Left cardiac atrium (tissue), 4 donors: Measurements from ENCODE around the gene RAB3B. TPM values are rescaled to one million over a fixed set of nuclear protein-coding genes. Genes with fewer than 3 reads are reported as not detected.

Source experiments
- ATAC-seq, 2 donors: fragments of 200-7000 bp; cut with Tn5 transposase; one replicate each; pipeline ENCODE4 v1.9.1; 2020; ENCODE audit warnings: mild to moderate bottlenecking in 2 of 2, moderate library complexity in 2 of 2
- DNase-seq: peaks from one replicate; pipeline ENCODE4 v3.0.0-alpha.2; 2020
- intact Hi-C, 2 donors: fragments of 100-400 bp; cut with DNase I; formaldehyde crosslinking; loops; one replicate each; pipeline versions ENCODE4 v1.14.1 to v1.15.1; 2022 to 2023
- total RNA-seq, 2 donors: library from RNA; stranded (reverse); fragmentation: NEBNext Ultra II Directional; extraction: Animal tissue kit (Norgen Biotek cat#: 25700); gene quantifications; one replicate each; pipeline ENCODE4 v1.2.1, GENCODE V29; 2021
- donor health status: DM: no; HTN: yes; CAD: no.
- donor health status: DM: no; HTN: yes; CAD: no; lungs with severe emphysema.
- donor health status: DM: yes; HTN: yes; CAD: no.
- donor health status: Dilated cardiomyopathy.

The RAB3B gene
- total RNA-seq, 2 donors from 2014 or later = not detected

DNA sequence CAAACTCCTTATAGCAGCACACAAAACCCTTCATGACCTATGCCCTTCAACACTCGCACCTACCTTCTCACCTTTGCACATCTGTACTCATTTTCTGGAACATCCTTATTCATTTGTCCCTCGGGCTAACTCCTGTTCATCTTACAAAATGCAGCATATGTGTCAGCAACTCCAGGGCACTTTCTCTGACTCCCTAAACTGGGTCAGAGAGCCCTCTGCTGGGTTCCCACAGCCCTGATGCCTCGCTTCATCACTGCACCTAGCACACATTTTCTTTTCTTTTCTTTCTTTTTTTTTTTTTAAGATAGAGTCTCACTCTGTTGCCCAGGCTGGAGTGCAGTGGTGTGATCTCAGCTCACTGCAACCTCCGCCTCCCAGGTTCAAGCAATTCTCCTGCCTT is 54.0 kb downstream of the RAB3B start:
- intact Hi-C loops = no loop called here
- ATAC-seq = no peak

DNA sequence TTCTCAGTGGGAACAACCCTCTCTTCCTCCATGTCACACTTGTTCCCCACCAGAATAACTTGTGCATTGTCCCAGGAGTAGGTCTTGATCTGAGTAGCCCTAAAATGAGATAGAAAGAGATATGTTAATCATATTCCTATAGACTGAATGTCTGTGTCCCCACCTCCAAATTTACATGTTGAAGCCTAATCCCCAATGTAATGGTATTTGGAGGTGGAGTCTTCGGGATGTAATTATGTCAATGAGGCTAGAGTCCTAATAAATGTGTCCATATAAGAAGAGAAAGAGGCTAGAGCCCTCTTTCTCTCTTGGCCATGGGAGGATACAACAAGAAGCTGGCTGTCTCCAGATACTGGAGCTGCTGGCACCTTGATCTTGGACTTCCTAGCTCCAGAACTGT is 57.2 kb downstream of the RAB3B start:
- DNase-seq (no peak), ATAC-seq (no peak)
- intact Hi-C loops = no loop called here

More for the DNA sequence above, 54.0 kb downstream of the RAB3B start:
- DNase-seq = no peak

DNA sequence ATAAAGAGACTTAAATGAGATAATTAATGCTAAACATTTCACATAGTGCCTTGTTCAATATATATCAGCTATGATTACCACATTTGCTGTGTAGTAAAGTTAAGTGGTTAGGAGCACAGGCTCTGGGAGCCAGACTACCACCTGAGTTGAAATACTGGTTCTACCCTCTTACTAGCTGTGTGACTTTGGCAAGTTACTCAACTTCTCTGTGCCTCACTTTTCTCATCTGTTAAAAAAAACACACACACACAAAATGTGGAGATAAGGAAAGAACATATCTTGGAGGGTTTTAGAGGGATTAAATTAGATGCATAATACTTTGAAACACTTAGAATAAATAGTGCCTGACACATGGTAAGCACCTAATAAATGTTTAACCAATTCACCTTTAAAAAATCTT is 60.2 kb downstream of the RAB3B start:
- intact Hi-C loops = no loop called here
- ATAC-seq = no peak
- no peak for DNase-seq

DNA sequence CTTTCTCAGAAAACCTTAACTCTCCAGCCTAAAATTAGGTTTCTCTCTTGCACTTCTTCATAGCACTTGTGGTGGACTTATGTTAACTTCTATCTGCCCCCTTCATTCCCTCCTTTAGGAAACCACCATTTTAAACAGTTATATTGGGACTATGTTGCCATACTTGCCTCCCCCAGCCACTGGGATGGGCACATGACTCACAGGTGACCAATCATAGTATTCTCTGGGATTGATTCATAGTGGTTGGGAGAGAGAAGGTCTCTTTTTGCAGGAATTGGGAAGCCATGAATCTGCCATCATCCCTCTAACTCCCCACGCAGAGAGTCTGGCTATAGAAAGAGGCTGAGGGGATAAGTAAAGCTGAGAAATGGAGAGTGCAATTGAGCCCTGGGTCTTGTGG is 61.6 kb downstream of the RAB3B start:
- intact Hi-C loops = no loop called here
- DNase-seq = no peak
- no peak for ATAC-seq

DNA sequence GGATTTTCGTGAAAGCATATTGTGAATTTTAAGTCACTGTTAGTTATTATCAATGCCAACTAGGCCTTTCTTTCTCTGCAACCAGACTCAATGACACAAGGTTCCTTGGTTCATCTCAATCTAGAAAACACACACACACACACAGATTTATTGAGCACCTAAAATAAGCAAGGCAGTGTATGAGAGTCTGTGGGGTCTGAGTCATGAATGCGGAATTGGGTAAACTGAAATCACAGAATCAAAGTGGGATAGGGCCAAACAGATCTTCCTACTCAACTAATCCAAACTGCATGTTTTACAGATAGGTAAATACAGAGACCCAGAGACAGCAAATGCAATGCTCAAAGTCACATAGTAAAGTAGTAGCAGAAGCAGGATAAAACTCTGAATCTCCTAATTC is 63.5 kb downstream of the RAB3B start:
- ATAC-seq = no peak
- no peak for DNase-seq
- intact Hi-C loops = no loop called here

DNA sequence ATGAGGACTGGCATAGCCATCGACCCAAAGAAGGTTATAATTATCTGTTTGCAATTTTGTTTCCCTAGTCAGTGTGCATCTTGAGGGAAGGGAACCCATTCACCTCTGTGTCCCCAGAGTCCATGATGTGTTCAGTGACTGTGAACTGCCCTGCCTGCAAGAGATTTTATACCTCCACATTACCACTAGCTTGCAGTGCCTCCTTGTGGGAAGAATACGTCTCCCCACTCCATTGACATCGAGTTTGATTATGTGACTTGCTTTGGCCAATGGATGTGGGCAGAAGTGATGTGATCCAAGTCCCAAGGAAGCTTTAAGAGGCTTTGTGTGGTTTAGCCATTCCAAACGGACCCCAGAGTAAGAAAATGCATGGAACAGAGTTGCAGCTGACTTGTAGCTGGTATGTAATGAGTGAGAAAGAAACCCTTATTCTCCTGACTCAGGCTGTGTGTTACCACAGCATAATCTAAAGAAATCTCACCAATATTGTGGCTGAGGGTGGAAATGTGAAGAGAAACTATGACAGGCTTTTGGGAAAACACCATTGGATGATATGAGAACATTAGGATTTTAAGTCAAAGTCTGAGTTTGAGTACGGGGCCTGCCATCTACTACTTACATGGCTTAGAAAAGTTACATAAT is 64.2 kb downstream of the RAB3B start:
- intact Hi-C loops = no loop called here
- no peak for ATAC-seq
- DNase-seq = no peak

DNA sequence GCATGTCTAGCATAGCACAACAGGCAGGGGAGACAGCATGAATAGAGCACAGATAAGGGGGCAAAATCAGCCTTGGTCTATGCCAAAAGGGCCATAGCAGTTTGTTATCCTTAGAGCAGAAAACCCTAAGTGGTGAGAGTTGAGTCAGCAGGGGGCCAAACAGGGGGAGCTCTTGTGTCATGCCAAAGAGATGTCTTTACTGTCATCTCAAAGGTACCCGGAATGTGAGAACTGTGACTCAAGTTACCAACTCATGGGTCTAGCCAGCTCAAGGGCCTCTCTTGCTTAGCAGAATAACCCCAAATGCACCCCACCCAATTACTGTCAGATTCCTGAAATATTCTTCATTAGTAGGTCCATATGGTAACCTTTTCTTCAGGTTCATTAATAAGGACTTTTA is 66.0 kb downstream of the RAB3B start:
- ATAC-seq = no peak
- DNase-seq = no peak
- intact Hi-C loops = no loop called here

DNA sequence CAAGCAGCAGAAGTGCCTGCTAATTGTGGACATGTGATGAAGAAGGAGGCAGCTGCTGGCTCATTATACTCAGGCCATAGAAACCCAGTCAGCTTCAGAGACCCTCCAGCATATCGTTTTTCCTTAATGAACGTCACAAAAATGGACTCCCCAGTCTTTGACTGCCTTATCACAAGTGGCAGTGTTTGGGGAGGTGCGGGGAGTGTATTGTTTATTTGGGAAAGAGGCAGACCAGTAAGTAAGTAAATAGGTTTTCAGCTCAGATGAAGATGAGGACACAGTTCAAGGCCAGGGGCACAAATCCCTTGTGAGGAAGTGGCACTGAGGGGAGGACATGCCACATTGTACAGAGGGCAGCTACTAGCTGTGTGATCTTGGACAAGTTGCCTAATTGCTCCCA is 68.5 kb downstream of the RAB3B start:
- ATAC-seq (no peak), DNase-seq (no peak)
- intact Hi-C loops = no loop called here

DNA sequence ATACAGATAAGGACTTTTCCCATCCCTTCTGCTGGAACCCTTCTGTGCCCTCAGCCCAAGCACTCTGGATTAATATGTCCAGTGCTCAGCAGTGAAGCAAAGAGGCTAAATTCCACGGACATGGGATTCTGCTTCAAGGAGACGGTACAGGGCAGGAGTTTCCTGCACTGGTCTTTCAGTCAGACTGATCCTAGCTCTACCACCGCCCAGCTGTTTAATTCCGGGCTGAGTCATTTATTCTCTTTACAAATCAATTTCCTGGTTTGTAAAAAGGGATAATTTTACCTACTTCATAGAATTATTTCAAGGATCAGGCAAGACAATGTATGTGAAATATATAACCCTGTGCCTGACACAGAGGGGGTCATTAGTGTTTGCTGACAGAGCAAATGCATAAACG is 70.4 kb downstream of the RAB3B start:
- ATAC-seq = no peak
- DNase-seq = no peak
- intact Hi-C loops = no loop called here

DNA sequence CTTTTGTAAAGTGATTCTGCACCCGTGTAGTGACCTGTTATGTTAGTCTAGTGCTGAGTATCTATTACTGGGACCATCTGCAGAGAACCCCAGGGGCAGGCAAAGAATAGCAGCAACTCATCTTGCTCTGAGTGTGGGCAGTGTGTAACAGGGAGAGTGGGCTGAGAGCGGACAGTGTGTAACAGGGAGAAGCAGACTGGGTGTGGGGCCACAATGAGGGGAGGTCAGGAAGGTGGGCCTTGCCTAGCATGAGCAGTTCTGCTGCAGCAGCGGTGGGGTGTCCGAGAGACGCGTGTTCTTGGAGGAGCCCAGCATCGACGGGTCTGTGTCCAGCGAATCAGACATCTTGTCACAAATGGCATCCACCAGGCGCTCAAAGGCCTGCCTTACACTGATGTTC is 70.8 kb downstream of the RAB3B start:
- DNase-seq (no peak), ATAC-seq (no peak)
- intact Hi-C loops = no loop called here

DNA sequence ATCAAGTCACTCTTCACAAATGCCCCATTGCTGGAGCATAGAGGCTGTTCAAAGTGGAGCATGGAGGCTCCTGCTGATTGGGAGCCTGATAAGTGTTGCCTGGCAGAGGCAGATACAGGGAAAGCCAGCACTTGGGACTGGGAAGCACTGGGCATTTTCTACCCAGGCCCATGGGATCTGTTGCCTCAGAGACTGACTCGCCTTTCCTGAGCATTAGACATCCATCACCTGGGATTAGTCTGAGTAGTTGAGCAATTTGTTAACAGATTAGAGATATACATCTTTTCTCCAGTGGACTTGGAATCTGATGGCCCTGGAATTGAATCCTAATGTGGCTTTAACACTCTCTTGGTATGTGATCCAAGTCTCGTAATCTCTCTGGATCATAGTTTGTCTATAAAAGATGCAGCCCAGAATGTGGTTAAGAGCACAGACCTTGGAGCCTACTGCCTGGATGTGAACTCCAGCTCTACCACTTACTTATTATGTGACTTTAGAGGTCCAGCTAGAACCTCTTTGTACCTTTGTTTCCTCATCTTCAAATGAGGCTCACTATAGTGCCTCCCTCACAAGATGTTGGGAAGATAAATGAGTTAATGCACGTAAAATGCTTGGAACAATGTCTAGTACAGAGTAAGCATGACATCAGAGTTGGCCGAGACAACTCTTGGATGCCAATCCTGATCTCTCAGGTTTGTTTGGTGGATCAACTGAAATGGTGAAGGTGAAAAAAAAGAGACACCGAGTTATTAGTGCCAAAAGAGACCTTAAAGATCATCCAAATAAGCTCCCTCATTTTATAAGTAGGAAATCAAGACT is 73.7 kb downstream of the RAB3B start:
- ATAC-seq = no peak
- DNase-seq = no peak
- intact Hi-C loops = no loop called here

DNA sequence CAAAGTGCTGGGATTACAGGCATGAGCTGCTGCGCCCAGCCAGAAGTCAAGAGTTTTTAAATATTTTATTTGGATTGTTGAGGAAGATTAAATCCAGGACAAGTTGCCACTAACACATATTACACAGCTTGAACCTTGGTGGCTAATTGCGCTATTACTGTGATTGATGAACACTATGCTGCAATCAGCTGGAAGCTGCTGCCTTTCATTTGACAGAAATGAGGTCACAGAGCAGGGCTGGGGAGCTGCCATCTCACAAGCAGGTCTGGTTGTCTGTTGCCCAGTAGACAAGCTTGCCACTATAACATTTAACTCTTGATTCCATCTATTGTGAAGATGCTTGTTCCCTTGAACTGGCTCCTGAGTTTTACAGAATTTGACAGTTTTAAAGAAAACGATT is 74.5 kb downstream of the RAB3B start:
- no peak for DNase-seq
- intact Hi-C loops = no loop called here
- no peak for ATAC-seq

DNA sequence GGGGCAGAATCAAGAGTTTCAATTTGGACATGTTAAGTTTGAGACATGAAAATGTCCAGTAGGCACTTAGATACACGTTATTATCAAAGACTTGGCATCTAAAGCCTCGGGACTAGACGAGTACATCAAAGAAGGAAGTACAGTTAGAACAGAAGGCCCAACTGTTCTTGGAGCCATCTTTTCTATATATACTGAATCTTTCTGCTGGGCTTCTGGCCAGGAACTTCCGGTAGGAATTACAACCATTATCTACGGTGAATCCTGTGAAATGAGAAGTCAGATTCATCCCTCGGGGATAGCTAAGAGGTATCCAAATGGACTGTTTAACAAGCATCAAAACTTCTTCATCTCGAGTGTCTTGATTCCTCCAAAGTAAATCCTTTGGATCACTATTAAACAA is 77.6 kb downstream of the RAB3B start:
- ATAC-seq (no peak), DNase-seq (no peak)
- intact Hi-C loops = no loop called here

DNA sequence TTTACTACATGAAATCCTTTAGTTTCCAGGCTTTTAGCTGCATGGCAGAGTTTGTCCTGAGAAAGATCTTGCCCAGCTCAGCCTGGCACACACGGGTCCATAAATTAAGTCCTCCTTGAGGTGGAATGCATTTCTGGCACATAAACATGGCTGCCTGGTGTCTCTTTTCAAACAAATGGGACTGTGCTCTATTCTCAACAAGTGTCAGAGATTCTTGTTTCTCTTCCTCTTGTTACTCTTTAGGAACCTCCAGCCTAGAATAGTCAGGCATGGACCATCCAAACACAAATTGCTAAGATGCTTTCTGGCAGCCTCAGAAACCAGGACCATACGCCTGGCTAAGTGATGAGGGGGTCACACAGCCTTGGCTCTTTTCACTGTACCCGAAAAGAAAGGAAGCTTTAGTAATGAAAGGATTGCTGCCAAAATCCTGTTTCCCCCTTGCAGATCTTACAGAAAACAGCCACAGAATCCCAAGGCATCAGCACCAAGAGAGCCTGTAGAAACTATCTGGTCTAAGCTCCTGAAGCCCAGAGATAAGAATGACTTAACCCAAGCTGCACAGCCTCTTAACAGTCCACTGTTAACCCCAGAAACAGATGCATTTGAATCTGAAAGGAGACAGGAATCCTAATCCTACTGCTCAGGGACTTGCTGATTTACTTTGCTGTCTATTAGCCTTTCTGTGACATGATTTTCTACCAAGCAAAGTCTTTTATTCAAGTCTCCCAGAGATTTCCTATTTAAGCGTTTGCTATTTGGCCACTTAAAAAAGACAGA is 80.1 kb downstream of the RAB3B start:
- ATAC-seq (no peak), DNase-seq (no peak)
- intact Hi-C loops = no loop called here

DNA sequence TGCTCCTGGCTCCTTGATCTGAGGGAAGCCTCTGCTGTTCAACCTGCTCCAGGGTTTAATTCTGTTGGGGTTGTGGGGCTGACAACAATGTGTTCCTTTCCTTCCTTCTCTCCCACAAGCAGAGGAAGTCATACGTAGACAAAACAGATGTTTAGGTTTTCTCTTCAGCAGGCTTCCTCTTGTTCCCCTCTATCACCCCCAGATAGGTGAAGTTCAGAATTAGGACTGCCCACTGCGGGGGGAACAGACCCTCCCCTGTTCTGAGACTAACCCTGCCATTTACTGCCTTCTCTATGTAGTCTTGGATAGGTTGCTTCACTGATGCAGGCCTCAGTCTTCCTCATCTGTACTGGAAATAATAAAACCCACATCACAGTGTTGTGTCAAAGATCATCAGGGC is 82.0 kb downstream of the RAB3B start:
- intact Hi-C loops = no loop called here
- no peak for ATAC-seq

DNA sequence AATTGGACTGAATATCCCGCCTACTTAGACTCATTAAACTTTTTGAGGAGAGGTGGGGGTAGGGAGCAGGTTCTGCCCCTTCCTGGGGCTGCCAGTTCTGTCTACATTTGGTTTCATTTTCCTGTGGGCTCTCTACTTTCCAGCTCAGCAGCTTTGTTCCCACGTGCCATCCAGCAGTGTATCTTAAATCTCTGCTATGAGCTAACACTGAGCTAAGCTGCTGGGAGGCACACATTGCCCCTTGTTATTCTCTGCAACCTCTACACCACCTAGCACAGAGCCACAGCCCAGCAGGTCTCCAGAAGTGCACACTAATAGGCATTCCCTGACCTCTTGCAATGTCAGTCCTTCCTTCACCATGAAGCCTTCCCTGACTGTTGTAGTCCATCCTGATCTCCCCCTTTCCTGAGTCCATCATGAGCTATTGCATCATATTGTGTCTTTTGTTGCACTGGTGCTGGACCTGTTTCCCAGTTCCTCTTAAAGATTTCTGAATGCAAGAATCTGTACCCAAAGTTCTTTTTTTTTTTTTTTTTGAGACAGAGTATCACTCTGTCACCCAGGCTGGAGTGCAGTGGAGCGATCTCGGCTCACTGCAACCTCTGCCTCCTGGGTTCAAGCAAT is 83.3 kb downstream of the RAB3B start:
- ATAC-seq = no peak
- intact Hi-C loops = no loop called here
- DNase-seq = no peak

More for the DNA sequence above, 82.0 kb downstream of the RAB3B start:
- no peak for DNase-seq

DNA sequence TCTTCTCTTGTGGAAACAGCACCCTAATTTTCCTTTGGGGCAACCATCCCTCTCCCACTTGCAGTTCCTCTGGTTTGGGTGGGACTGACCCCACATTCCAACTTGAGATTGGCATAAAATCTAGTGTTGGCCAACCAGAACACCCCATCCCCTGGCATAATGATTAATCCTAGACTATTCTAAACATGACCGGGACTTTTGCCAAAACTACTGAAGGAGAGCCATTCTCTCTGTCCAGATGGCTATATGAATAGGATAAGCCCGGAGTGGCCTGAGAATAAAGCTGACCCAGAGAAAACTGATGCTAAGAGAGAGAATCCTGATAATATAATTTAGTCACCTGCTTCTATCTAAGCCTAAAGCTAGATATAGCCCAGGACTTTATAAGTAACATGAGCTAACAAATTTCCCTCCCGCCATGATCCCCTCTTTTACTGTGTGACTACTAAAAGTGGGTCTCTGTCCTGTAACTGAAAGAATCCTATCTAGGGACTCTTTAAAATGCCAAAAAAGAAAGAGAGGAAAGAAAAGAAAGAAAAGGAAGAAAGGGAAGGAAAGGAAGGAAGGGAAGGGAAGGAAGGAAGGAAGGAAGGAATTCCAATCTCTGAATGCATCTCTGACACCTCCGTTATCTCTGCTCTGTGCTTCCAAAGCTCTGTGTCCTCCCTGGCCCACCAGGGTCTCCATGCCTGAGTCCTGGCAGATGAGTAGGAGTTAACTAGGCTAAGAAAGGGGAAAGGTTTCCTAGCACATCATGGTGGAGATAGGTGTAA is 84.0 kb downstream of the RAB3B start:
- no peak for ATAC-seq
- no peak for DNase-seq
- intact Hi-C loops = no loop called here

DNA sequence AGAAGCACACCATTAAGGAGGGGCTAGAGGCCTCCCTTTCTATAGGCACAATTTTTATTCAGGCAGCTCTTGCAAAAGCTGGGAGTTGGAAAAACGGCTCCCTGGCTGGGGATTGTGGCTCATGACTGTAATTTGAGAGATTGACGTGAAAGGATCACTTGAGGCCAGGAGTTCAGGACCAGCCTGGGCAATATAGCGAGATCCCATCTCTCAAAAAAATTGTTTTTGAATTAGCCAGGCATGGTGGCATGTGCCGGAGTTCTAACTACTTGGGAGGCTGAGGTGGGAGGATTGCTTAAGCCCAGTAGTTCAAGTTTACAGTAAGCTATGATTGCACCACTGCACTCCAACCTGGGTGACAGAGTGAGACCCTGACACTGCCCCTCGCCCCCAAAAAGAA is 88.0 kb downstream of the RAB3B start:
- DNase-seq (no peak), ATAC-seq (no peak)
- intact Hi-C loops = no loop called here

DNA sequence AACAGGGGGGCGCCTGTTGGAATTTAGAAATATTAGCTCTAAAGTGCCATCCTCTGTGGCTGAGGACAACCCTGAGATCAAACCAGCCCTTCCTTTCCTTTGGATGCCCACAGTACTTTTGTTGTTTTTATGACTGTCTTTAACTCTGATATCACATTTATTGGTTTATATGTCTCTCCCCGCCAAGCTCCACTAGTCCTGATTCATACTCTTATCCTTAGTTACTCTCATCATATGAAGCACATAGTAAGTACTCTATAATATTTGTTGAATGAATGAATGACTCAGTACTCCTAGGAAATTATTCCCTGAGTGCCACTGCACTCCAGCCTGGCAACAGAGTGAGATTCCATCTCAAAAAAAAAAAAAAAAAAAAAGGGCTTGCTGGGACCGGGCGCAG is 89.3 kb downstream of the RAB3B start:
- intact Hi-C loops = no loop called here
- no peak for DNase-seq

More for the DNA sequence above, 89.3 kb downstream of the RAB3B start:
- no peak for ATAC-seq
